ENCODE data around the gene SGMS1. TPM values are rescaled to one million over a fixed set of nuclear protein-coding genes. Genes with fewer than 3 reads are reported as not detected.
"Not testable (repeated sequence)": the region's sequence is repeated elsewhere in the genome, so short reads cannot be mapped to it uniquely, and the experiment has no call there.

Gene SGMS1
- total and polyA plus RNA-seq, 10 donors: 5.9 to 84.3 (median 34.6) TPM

GRCh38 chr10:50375051-50375452, 248.7 kb downstream of the SGMS1 start:
- no peaks in the 10 kb centered on the region for H3K27me3 ChIP-seq (replicated peaks in 1 of 7)
- H3K4me1 ChIP-seq: peaks cover 0 to 37% (median 13%) of the 10 kb centered on the region in 6 donors
- H3K4me3 ChIP-seq: no peak overlapping the region
- intact Hi-C loops (cut with DNase I; ENCODE audit: low total_unique reads): no loop called here
- H3K36me3 ChIP-seq: peaks cover 0 to 10% (median 0%) of the 10 kb centered on the region in 6 donors
- H3K9me3 ChIP-seq: no peaks in the 10 kb centered on the region
- no peak for DNase-seq
- TF ChIP-seq POLR2AphosphoS5 (IDR thresholded peaks at IDR 0.05) (no peak), POLR2A (IDR thresholded peaks at IDR 0.05) (no peak), CTCF (IDR thresholded peaks at IDR 0.05 in 8 of 11, conservative IDR thresholded peaks at IDR 0.05 in 3 of 11) (no peak)
- peak overlapping the region in 1 of 8 donors; percentile 12 for H3K27ac ChIP-seq

GRCh38 chr10:50373821-50374501, 249.8 kb downstream of the SGMS1 start:
- intact Hi-C loops (cut with DNase I; ENCODE audit: low total_unique reads): no loop called here
- 62 to 74% (median 67%) methylated on average over 1 of the region's 1 CpG for WGBS, 5 donors
- no peak overlapping the region for H3K4me3 ChIP-seq
- no peak overlapping the region for H3K27ac ChIP-seq
- peaks cover 0 to 10% (median 0%) of the 10 kb centered on the region in 6 donors for H3K36me3 ChIP-seq
- no peak for DNase-seq
- no peaks in the 10 kb centered on the region for H3K27me3 ChIP-seq (replicated peaks in 1 of 7)
- H3K4me1 ChIP-seq: peaks cover 0 to 30% (median 8%) of the 10 kb centered on the region in 6 donors
- TF ChIP-seq POLR2A (IDR thresholded peaks at IDR 0.05) (no peak), CTCF (IDR thresholded peaks at IDR 0.05 in 8 of 11, conservative IDR thresholded peaks at IDR 0.05 in 3 of 11) (no peak), POLR2AphosphoS5 (IDR thresholded peaks at IDR 0.05) (no peak)
- H3K9me3 ChIP-seq: no peaks in the 10 kb centered on the region

GRCh38 chr10:50369931-50370330, 253.8 kb downstream of the SGMS1 start:
- H3K4me1 ChIP-seq: peaks cover 0 to 17% (median 3%) of the 10 kb centered on the region in 6 donors
- H3K36me3 ChIP-seq: peaks cover 0 to 17% (median 0%) of the 10 kb centered on the region in 6 donors
- no peak for DNase-seq
- H3K27ac ChIP-seq: no peak overlapping the region
- intact Hi-C loops (cut with DNase I; ENCODE audit: low total_unique reads): no loop called here
- 90 to 97% (median 96%) methylated on average over 1 of the region's 1 CpG for WGBS, 5 donors
- H3K27me3 ChIP-seq (replicated peaks in 1 of 7): no peaks in the 10 kb centered on the region
- TF ChIP-seq POLR2A (IDR thresholded peaks at IDR 0.05) (no peak), CTCF (IDR thresholded peaks at IDR 0.05 in 8 of 11, conservative IDR thresholded peaks at IDR 0.05 in 3 of 11) (no peak), POLR2AphosphoS5 (IDR thresholded peaks at IDR 0.05) (no peak)
- H3K9me3 ChIP-seq: peaks cover 0 to 5% (median 0%) of the 10 kb centered on the region in 8 donors
- H3K4me3 ChIP-seq: no peak overlapping the region

- WGBS, 5 donors: 73 to 92% (median 87%) methylated on average over 1 of the region's 1 CpG
- Histone ChIP-seq H3K9me3 (peaks cover 0 to 5% (median 0%) of the 10 kb centered on the region in 8 donors), H3K27ac (no peak overlapping the region), H3K27me3 (replicated peaks in 1 of 7) (no peaks in the 10 kb centered on the region), H3K36me3 (peaks cover 0 to 17% (median 0%) of the 10 kb centered on the region in 6 donors), H3K4me3 (no peak overlapping the region), H3K4me1 (peaks cover 0 to 9% (median 2%) of the 10 kb centered on the region in 6 donors)
- intact Hi-C loops (cut with DNase I; ENCODE audit: low total_unique reads): no loop called here
- TF ChIP-seq POLR2A (IDR thresholded peaks at IDR 0.05): no peak
- TF ChIP-seq CTCF (IDR thresholded peaks at IDR 0.05 in 8 of 11, conservative IDR thresholded peaks at IDR 0.05 in 3 of 11): peak in 6 of 11 experiments; percentile 21 to 39 (median 32)
- no peak for DNase-seq
These were observed 256.0 kb downstream of the SGMS1 start for GRCh38 chr10:50367732-50368131.

GRCh38 chr10:50366421-50366820, 257.3 kb downstream of the SGMS1 start:
- intact Hi-C loops (cut with DNase I; ENCODE audit: low total_unique reads); H3K27ac ChIP-seq; DNase-seq; H3K4me3 ChIP-seq; H3K27me3 ChIP-seq (replicated peaks in 1 of 7): not testable (repeated sequence)
- H3K4me1 ChIP-seq: peaks cover 0 to 17% (median 7%) of the 10 kb centered on the region in 6 donors
- peaks cover 0 to 17% (median 0%) of the 10 kb centered on the region in 6 donors for H3K36me3 ChIP-seq
- WGBS, 5 donors: 72 to 96% (median 93%) methylated on average over 4 of the region's 4 CpGs
- H3K9me3 ChIP-seq: peaks cover 0 to 17% (median 0%) of the 10 kb centered on the region in 8 donors

GRCh38 chr10:50364730-50365129, 259.0 kb downstream of the SGMS1 start:
- 77 to 91% (median 85%) methylated on average over 3 of the region's 3 CpGs for WGBS, 5 donors
- intact Hi-C loops (cut with DNase I; ENCODE audit: low total_unique reads); H3K27ac ChIP-seq; H3K27me3 ChIP-seq (replicated peaks in 1 of 7); DNase-seq; H3K4me3 ChIP-seq: not testable (repeated sequence)
- Histone ChIP-seq H3K9me3 (peaks cover 0 to 23% (median 0%) of the 10 kb centered on the region in 8 donors), H3K36me3 (peaks cover 0 to 17% (median 0%) of the 10 kb centered on the region in 6 donors), H3K4me1 (peaks cover 0 to 24% (median 8%) of the 10 kb centered on the region in 6 donors)
